Hepatocyte (in vitro differentiated cells): ENCODE measurements around the gene ASIP. TPM values are rescaled to one million over a fixed set of nuclear protein-coding genes. Genes with fewer than 3 reads are reported as not detected.

Experiments
- DNase-seq: peaks from one replicate; pipeline ENCODE4 v3.0.0-alpha.2; 2016; ENCODE audit warnings: low spot score
- H2AFZ ChIP-seq: fragments of 200-600 bp; sonication (generic); 2 replicates; pipeline ENCODE4 v1.6.0; 2016; ENCODE audit warnings: antibody characterized with exemption, mild to moderate bottlenecking
- H3K27ac ChIP-seq: fragments of 200-600 bp; sonication (generic); 2 replicates; pipeline ENCODE4 v1.5.1; 2016; ENCODE audit warnings: mild to moderate bottlenecking
- H3K27me3 ChIP-seq: fragments of 200-600 bp; sonication (generic); 2 replicates; pipeline ENCODE4 v1.6.1; 2016
- H3K36me3 ChIP-seq: fragments of 200-600 bp; sonication (generic); replicated peaks from 2 replicates; pipeline ENCODE4 v1.5.1; 2016; ENCODE audit warnings: low read depth; ENCODE audit not compliant: insufficient read depth
- H3K4me1 ChIP-seq: fragments of 200-600 bp; sonication (generic); 2 replicates; pipeline ENCODE4 v1.5.1; 2016; ENCODE audit warnings: mild to moderate bottlenecking, moderate library complexity; ENCODE audit not compliant: insufficient read depth
- H3K4me2 ChIP-seq: fragments of 200-600 bp; sonication (generic); 2 replicates; pipeline ENCODE4 v1.6.0; 2016
- H3K4me3 ChIP-seq: fragments of 200-600 bp; sonication (generic); 2 replicates; pipeline ENCODE4 v1.5.1; 2016; ENCODE audit warnings: mild to moderate bottlenecking
- H3K79me2 ChIP-seq: fragments of 200-600 bp; sonication (generic); 2 replicates; pipeline ENCODE4 v1.6.0; 2017; ENCODE audit warnings: mild to moderate bottlenecking
- H3K9me2 ChIP-seq: fragments of 200-600 bp; sonication (generic); replicated peaks from 2 replicates; pipeline ENCODE4 v1.6.0; 2017; ENCODE audit warnings: mild to moderate bottlenecking; ENCODE audit not compliant: insufficient read depth
- H3K9me3 ChIP-seq: fragments of 200-600 bp; sonication (generic); 2 replicates; pipeline ENCODE4 v1.5.1; 2016; ENCODE audit warnings: low read depth, mild to moderate bottlenecking
- H4K20me1 ChIP-seq: fragments of 200-600 bp; sonication (generic); 2 replicates; pipeline ENCODE4 v1.6.0; 2016; ENCODE audit warnings: mild to moderate bottlenecking; ENCODE audit not compliant: insufficient read depth, poor library complexity, severe bottlenecking
- CTCF ChIP-seq: fragments of 200-600 bp; sonication (generic); IDR thresholded peaks from 2 replicates; pipeline ENCODE4 v1.5.1; 2016; ENCODE audit warnings: antibody characterized with exemption, mild to moderate bottlenecking; ENCODE audit not compliant: poor library complexity
- EZH2 ChIP-seq: fragments of 200-600 bp; sonication (generic); IDR thresholded peaks from 2 replicates; pipeline ENCODE4 v1.6.1; 2016; ENCODE audit warnings: antibody characterized with exemption, mild to moderate bottlenecking, borderline replicate concordance
- EZH2phosphoT487 ChIP-seq: fragments of 200-600 bp; sonication (generic); IDR thresholded peaks from one replicate; pipeline ENCODE4 v1.6.1; 2018; ENCODE audit warnings: antibody characterized with exemption, mild to moderate bottlenecking, low read depth, moderate library complexity; ENCODE audit not compliant: unreplicated experiment, severe bottlenecking
- WGBS: methylation state at CpG from one replicate; pipeline ENCODE4 v1.1.6; 2016; ENCODE audit warnings: low lambda C conversion rate; ENCODE audit errors: missing lambda C conversion rate; 5-methylcytosine and 5-hydroxymethylcytosine counted together
- polyA plus RNA-seq: library from polyadenylated mRNA; unstranded; fragments of >200 nt; fragmentation: Nextera tagmentation; extraction: Ambion mirVana; gene quantifications from 2 replicates; pipeline ENCODE4 v1.2.1, GENCODE V29; 2016
- total RNA-seq: library from RNA; depleted of rRNA; stranded (reverse); fragments of >200 nt; gene quantifications from 2 replicates; pipeline ENCODE4 v1.2.3, GENCODE V29; 2014

The ASIP gene
- total and polyA plus RNA-seq, 2 experiments from 2014 or later, result 3.3 TPM; not detected in 1

- Histone ChIP-seq H3K4me2 (no peak overlapping the region), H3K4me1 (no peaks in the 10 kb centered on the region), H4K20me1 (no peaks in the 10 kb centered on the region)
These were observed 30.7 kb downstream of the ASIP start for GRCh38 chr20:34271956-34272355.

GRCh38 chr20:34274694-34275093 lies 33.5 kb downstream of the ASIP start:
- Histone ChIP-seq H3K9me3 (no peaks in the 10 kb centered on the region), H4K20me1 (no peaks in the 10 kb centered on the region), H3K27me3 (no peaks in the 10 kb centered on the region), H3K4me2 (no peak overlapping the region), H3K36me3 (no peaks in the 10 kb centered on the region), H2AFZ (no peak overlapping the region), H3K27ac (no peak overlapping the region), H3K9me2 (no peaks in the 10 kb centered on the region), H3K79me2 (no peaks in the 10 kb centered on the region), H3K4me3 (no peak overlapping the region), H3K4me1 (no peaks in the 10 kb centered on the region)
- DNase-seq, result no peak
- WGBS, result 100% methylated on average over 7 of the region's 7 CpGs
- TF ChIP-seq EZH2phosphoT487 (no peak), CTCF (no peak), EZH2 (no peak)

More at GRCh38 chr20:34271956-34272355, 30.7 kb downstream of the ASIP start:
- 73% methylated on average over 2 of the region's 2 CpGs for WGBS
- no peaks in the 10 kb centered on the region for H3K79me2 ChIP-seq
- no peaks in the 10 kb centered on the region for H3K9me2 ChIP-seq
- no peak overlapping the region for H3K27ac ChIP-seq
- DNase-seq, result no peak
- no peaks in the 10 kb centered on the region for H3K36me3 ChIP-seq
- H3K4me3 ChIP-seq, result no peak overlapping the region
- H3K9me3 ChIP-seq, result no peaks in the 10 kb centered on the region
- H2AFZ ChIP-seq, result no peak overlapping the region
- no peak for TF ChIP-seq EZH2phosphoT487
- no peak for TF ChIP-seq CTCF
- TF ChIP-seq EZH2, result no peak
- H3K27me3 ChIP-seq, result no peaks in the 10 kb centered on the region

DNA sequence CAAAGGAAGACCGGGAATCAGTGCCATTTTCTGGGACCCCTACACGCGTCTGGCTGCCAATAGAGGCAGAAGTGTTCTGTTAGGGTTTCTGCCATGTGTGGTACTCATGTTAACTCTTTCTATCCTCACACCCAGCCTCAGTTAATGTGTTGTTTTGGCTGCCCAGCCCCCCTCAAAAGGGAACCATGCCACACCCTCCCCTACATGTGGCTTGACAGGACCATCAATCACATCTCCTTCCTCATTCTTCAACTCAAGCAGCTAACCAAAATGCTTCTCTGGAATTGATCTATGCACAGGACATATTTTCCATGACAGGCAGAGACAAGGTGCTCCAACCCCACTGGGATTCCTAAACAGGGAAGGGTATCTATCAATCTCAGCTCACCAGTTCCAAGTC lies 40.0 kb downstream of the ASIP start:
- no peak overlapping the region for H3K27ac ChIP-seq
- H2AFZ ChIP-seq, result no peak overlapping the region
- no peaks in the 10 kb centered on the region for H3K9me2 ChIP-seq
- no peaks in the 10 kb centered on the region for H3K27me3 ChIP-seq
- TF ChIP-seq EZH2, result no peak
- TF ChIP-seq CTCF, result no peak
- TF ChIP-seq EZH2phosphoT487, result no peak
- 96% methylated on average over 3 of the region's 3 CpGs for WGBS
- H3K9me3 ChIP-seq, result no peaks in the 10 kb centered on the region
- no peak overlapping the region for H3K4me2 ChIP-seq
- DNase-seq, result no peak
- H4K20me1 ChIP-seq, result no peaks in the 10 kb centered on the region
- H3K79me2 ChIP-seq, result no peaks in the 10 kb centered on the region
- H3K36me3 ChIP-seq, result no peaks in the 10 kb centered on the region
- H3K4me3 ChIP-seq, result no peak overlapping the region
- no peaks in the 10 kb centered on the region for H3K4me1 ChIP-seq

DNA sequence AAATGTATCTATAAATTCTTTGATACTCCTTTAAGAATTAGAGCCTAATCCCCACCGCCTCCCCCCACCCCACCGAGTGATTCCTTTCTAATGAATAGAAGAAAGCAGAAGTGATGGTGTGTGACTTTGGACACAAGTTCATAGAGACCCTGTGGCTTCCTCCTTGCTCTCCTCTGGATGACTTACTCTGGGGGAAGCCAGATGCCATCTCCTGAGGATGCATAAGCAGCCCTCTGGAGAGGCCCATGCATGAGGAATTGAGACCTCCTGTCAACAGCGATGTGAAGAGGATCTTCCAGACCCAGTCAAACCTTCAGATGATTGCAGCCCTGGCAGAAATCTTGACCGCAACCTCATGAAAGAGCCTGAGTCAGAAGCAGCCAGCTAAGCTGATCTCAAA lies 40.8 kb downstream of the ASIP start:
- Histone ChIP-seq H3K79me2 (no peaks in the 10 kb centered on the region), H3K4me1 (no peaks in the 10 kb centered on the region), H3K9me2 (no peaks in the 10 kb centered on the region), H2AFZ (no peak overlapping the region), H3K9me3 (no peaks in the 10 kb centered on the region), H3K4me3 (no peak overlapping the region), H3K36me3 (no peaks in the 10 kb centered on the region), H3K27ac (no peak overlapping the region), H4K20me1 (no peaks in the 10 kb centered on the region), H3K27me3 (no peaks in the 10 kb centered on the region), H3K4me2 (no peak overlapping the region)
- no peak for DNase-seq
- 99% methylated on average over 4 of the region's 4 CpGs for WGBS
- TF ChIP-seq EZH2, result no peak
- TF ChIP-seq CTCF, result no peak
- TF ChIP-seq EZH2phosphoT487, result no peak
